RWPE2 (cell line): ENCODE results near the gene HYCC1.

Experiments used
- ATAC-seq: fragments of 200-7000 bp; cut with Tn5 transposase; 3 replicates; pipeline ENCODE4 v1.9.1; 2021; ENCODE audit warnings: low read depth
- DNase-seq: peaks from one replicate; pipeline ENCODE4 v3.0.0-alpha.2; 2020; ENCODE audit warnings: low spot score
- H3K27ac ChIP-seq: fragments of 450-650 bp; 2 replicates; pipeline ENCODE4 v1.5.1; 2017; ENCODE audit warnings: mild to moderate bottlenecking; ENCODE audit not compliant: poor library complexity, severe bottlenecking
- H3K27me3 ChIP-seq: fragments of 250-450 bp; sonication (Bioruptor Pico); 2 replicates; pipeline ENCODE4 v1.5.1; 2021; ENCODE audit warnings: mild to moderate bottlenecking, moderate library complexity; ENCODE audit not compliant: insufficient read depth, poor library complexity, severe bottlenecking
- H3K36me3 ChIP-seq: fragments of 250-450 bp; sonication (Bioruptor Pico); 2 replicates; pipeline ENCODE4 v1.5.1; 2020; ENCODE audit warnings: low read depth, mild to moderate bottlenecking, moderate library complexity
- H3K4me1 ChIP-seq: fragments of 250-450 bp; sonication (Bioruptor Pico); 2 replicates; pipeline ENCODE4 v1.5.1; 2021; ENCODE audit warnings: mild to moderate bottlenecking, moderate library complexity; ENCODE audit not compliant: insufficient read depth, poor library complexity, severe bottlenecking
- H3K4me3 ChIP-seq: fragments of 250-450 bp; sonication (Bioruptor Pico); 2 replicates; pipeline ENCODE4 v1.5.1; 2021; ENCODE audit warnings: mild to moderate bottlenecking, moderate library complexity; ENCODE audit not compliant: severe bottlenecking
- H3K9me3 ChIP-seq: fragments of 250-450 bp; sonication (Bioruptor Pico); 2 replicates; pipeline ENCODE4 v1.5.1; 2021; ENCODE audit warnings: mild to moderate bottlenecking, moderate library complexity; ENCODE audit not compliant: severe bottlenecking
- TF ChIP-seq, protein P1 (sequence below): fragments of 450-650 bp; IDR thresholded peaks from one replicate; pipeline ENCODE4 v1.5.1; 2017; ENCODE audit warnings: mild to moderate bottlenecking, moderate library complexity; ENCODE audit not compliant: poor library complexity, severe bottlenecking

Gene HYCC1

DNA sequence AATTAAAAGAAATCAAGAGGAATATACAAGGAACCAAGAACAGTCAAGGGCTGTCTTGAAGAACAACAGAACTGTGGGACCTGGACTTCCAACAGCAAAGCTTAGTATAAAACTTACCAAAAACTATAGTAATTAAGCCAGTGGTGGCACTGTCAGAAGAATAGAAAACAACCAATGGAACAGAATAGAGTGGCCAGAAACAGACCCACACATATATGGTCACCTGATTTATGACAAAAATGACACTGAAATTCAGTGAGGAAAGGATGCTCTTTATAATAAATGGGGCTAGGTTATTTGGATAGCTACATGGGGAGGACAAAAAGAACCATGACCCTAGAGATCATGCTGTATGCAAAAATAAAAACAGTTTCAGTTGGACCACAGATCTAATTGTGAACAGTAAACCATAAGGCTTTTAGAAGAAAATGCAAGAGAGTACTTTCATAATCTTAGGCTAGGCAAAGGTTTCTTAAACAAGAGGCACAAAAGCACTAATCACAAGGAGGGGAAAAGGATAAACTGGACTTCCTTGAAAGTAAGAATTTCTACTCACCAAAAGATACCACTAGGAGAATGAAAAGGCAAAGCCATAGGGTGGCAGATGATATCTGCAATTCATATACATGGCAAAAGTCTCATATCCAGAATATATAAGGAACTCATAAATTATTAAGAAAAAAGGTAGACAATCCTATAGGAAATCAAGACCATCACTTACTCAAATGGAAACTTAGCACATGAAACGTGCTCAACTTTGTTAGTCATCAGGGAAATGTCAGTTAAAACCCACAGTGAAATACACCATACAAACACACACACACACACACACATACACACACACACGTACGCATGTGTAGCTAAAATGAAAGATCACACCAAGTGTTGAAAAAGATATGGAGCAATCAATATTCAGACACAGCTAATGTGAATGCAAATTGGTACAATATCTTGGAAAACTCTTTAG lies 20.8 kb downstream of the HYCC1 start:
- no peak for DNase-seq
- TF ChIP-seq, protein P1, sequence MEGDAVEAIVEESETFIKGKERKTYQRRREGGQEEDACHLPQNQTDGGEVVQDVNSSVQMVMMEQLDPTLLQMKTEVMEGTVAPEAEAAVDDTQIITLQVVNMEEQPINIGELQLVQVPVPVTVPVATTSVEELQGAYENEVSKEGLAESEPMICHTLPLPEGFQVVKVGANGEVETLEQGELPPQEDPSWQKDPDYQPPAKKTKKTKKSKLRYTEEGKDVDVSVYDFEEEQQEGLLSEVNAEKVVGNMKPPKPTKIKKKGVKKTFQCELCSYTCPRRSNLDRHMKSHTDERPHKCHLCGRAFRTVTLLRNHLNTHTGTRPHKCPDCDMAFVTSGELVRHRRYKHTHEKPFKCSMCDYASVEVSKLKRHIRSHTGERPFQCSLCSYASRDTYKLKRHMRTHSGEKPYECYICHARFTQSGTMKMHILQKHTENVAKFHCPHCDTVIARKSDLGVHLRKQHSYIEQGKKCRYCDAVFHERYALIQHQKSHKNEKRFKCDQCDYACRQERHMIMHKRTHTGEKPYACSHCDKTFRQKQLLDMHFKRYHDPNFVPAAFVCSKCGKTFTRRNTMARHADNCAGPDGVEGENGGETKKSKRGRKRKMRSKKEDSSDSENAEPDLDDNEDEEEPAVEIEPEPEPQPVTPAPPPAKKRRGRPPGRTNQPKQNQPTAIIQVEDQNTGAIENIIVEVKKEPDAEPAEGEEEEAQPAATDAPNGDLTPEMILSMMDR = no peak
- Histone ChIP-seq H3K9me3 (no peaks in the 10 kb centered on the region), H3K36me3 (peaks cover 15% of the 10 kb centered on the region), H3K27me3 (no peaks in the 10 kb centered on the region), H3K4me3 (no peak overlapping the region), H3K27ac (no peak overlapping the region), H3K4me1 (peaks cover 26% of the 10 kb centered on the region)
- no peak for ATAC-seq

DNA sequence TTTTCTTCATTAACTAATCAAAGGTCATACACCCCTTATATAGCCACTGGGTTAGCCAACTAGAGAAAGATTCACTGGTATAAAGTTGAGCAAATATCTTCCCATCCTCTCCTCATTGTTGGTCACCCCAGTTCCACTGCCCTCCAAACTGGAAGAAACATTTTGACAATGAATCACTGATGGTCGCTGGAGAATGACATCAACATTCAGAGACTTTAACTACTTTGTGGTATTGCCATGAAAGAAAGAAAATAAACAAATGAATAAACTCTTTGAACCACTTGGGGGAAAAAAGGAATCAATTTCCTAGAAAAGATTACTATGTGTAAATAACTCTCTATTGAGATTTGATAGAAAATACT lies 23.4 kb downstream of the HYCC1 start:
- TF ChIP-seq, protein P1 = no peak
- H3K27ac ChIP-seq = no peak overlapping the region
- no peak for DNase-seq
- H3K36me3 ChIP-seq = peaks cover 20% of the 10 kb centered on the region
- no peaks in the 10 kb centered on the region for H3K9me3 ChIP-seq
- ATAC-seq = no peak
- no peak overlapping the region for H3K4me3 ChIP-seq
- peaks cover 10% of the 10 kb centered on the region for H3K4me1 ChIP-seq
- H3K27me3 ChIP-seq = no peaks in the 10 kb centered on the region

- no peak overlapping the region for H3K27ac ChIP-seq
- no peaks in the 10 kb centered on the region for H3K9me3 ChIP-seq
- ATAC-seq = no peak
- no peaks in the 10 kb centered on the region for H3K27me3 ChIP-seq
- H3K4me3 ChIP-seq = no peak overlapping the region
- TF ChIP-seq, protein P1 = no peak
- H3K4me1 ChIP-seq = peaks cover 10% of the 10 kb centered on the region
- DNase-seq = no peak
- H3K36me3 ChIP-seq = peaks cover 20% of the 10 kb centered on the region
These were observed 24.0 kb downstream of the HYCC1 start for GRCh38 chr7:22989643-22990587.

DNA sequence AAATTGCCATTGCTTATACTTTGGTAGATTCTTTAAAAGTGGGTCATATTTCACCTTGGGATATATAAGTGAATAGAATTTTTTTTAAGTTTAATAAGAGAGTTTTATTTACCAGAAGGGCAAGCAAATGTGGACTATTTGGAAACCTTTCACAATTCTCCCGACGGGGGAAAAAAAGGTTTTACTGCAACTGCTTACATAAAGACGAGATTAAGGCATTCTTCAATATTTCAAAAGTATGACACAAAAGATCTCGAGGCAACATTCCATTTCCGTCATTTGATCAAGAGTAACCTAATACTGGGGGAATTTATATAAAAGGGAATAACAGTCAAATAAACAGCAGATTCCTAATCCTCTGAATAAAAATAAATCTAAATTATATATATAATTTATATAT lies 28.5 kb downstream of the HYCC1 start:
- H3K27me3 ChIP-seq = no peaks in the 10 kb centered on the region
- no peaks in the 10 kb centered on the region for H3K9me3 ChIP-seq
- ATAC-seq = no peak

More for the DNA sequence above, 28.5 kb downstream of the HYCC1 start:
- no peak for DNase-seq
- no peak overlapping the region for H3K27ac ChIP-seq
- H3K4me1 ChIP-seq = peaks cover 17% of the 10 kb centered on the region
- TF ChIP-seq, protein P1 = no peak
- no peak overlapping the region for H3K4me3 ChIP-seq
- peaks cover 14% of the 10 kb centered on the region for H3K36me3 ChIP-seq
